MCF 10A (cell line): ENCODE measurements around the gene POLR1C. TPM values are rescaled to one million over a fixed set of nuclear protein-coding genes. Genes with fewer than 3 reads are reported as not detected.

Source experiments
- BruUV-seq: library from RNA; stranded (reverse); fragments of 400-500 nt; replicated peaks from 2 replicates; lab custom pipeline; 2021; lab: Mats Ljungman, UMichigan
- CTCF ChIA-PET: fragments of 300-600 bp; sonication (Branson Sonifier 250); formaldehyde crosslinking; extraction: SDS; loops from one replicate; lab custom pipeline; 2021; ENCODE audit warnings: antibody characterized with exemption, inconsistent platforms; lab: Yijun Ruan, JAX
- POLR2A ChIA-PET: fragments of 300-600, 350-650 bp; sonication (Branson Sonifier 250); formaldehyde crosslinking; extraction: SDS; loops from one replicate; lab custom pipeline; 2020; ENCODE audit warnings: antibody characterized with exemption, inconsistent platforms; lab: Yijun Ruan, JAX
- DNase-seq: peaks from one replicate; pipeline ENCODE4 v3.0.0-alpha.2; 2018; ENCODE audit not compliant: unreplicated experiment
- H3K27ac Mint-ChIP-seq: one replicate; pipeline ENCODE4 v1.8.0; 2022; ENCODE audit warnings: mild to moderate bottlenecking, low read depth, mixed read lengths; ENCODE audit not compliant: unreplicated experiment
- H3K27me3 Mint-ChIP-seq: one replicate; pipeline ENCODE4 v1.8.0; 2022; ENCODE audit warnings: mixed read lengths; ENCODE audit not compliant: insufficient read depth, unreplicated experiment
- H3K36me3 Mint-ChIP-seq: one replicate; pipeline ENCODE4 v1.8.0; 2022; ENCODE audit warnings: mild to moderate bottlenecking, moderate library complexity, mixed read lengths; ENCODE audit not compliant: insufficient read depth, unreplicated experiment
- H3K4me1 Mint-ChIP-seq: one replicate; pipeline ENCODE4 v1.8.0; 2022; ENCODE audit warnings: mixed read lengths; ENCODE audit not compliant: insufficient read depth, unreplicated experiment
- H3K4me3 Mint-ChIP-seq: one replicate; pipeline ENCODE4 v1.8.0; 2022; ENCODE audit warnings: mild to moderate bottlenecking, moderate library complexity, mixed read lengths; ENCODE audit not compliant: unreplicated experiment
- H3K9me3 Mint-ChIP-seq: one replicate; pipeline ENCODE4 v1.8.0; 2022; ENCODE audit warnings: mixed read lengths; ENCODE audit not compliant: unreplicated experiment
- CTCF ChIP-seq: fragments of 200-600 bp; IDR thresholded peaks from one replicate; pipeline ENCODE4 v1.8.0; 2022; ENCODE audit warnings: antibody characterized with exemption, mild to moderate bottlenecking; ENCODE audit not compliant: unreplicated experiment
- intact Hi-C: fragments of 100-400 bp; cut with micrococcal nuclease; formaldehyde crosslinking; loops from 2 replicates; pipeline ENCODE4 v1.14.1; 2022
- total RNA-seq: library from RNA; stranded (reverse); gene quantifications from 2 replicates; pipeline ENCODE4 v1.2.3, GENCODE V29; 2022

POLR1C gene
- total RNA-seq, 1 experiment from 2014 or later = 63.6 TPM

GRCh38 chr6:43489277-43490072 is 27.4 kb upstream of the POLR1C start:
- POLR2A ChIA-PET = interaction anchor here (0.6 to 3.6 kb wide), 3 partner anchors 8 to 27 kb away, joined by 3 to 10 read pairs (median 3); partner anchors contain the start of genes POLR1C and YIPF3
- intact Hi-C loops = no loop called here
- no peak for TF ChIP-seq CTCF
- H3K27me3 Mint-ChIP-seq = no peaks in the 10 kb centered on the region
- no peak for DNase-seq
- no TSS peak for BruUV-seq
- H3K36me3 Mint-ChIP-seq = peaks cover 25% of the 10 kb centered on the region
- H3K4me3 Mint-ChIP-seq = no peak overlapping the region
- peaks cover 37% of the 10 kb centered on the region for H3K4me1 Mint-ChIP-seq
- peak overlapping the region; percentile 58 for H3K27ac Mint-ChIP-seq
- no peaks in the 10 kb centered on the region for H3K9me3 Mint-ChIP-seq
- CTCF ChIA-PET = interaction anchor here (0.6 to 1.1 kb wide), 4 partner anchors 13 to 598 kb away, joined by 3 to 5 read pairs (median 4); partner anchors contain the start of gene TJAP1

GRCh38 chr6:43490523-43490939 is 26.4 kb upstream of the POLR1C start:
- Mint-ChIP-seq H3K9me3 (no peaks in the 10 kb centered on the region), H3K36me3 (peaks cover 25% of the 10 kb centered on the region), H3K4me3 (no peak overlapping the region), H3K27me3 (no peaks in the 10 kb centered on the region), H3K4me1 (peaks cover 46% of the 10 kb centered on the region), H3K27ac (peak overlapping the region; percentile 58)
- ChIA-PET CTCF (interaction anchor here (0.6 to 9.0 kb wide), 5 partner anchors 15 to 128 kb away, joined by 3 to 93 read pairs (median 3); partner anchors contain the start of gene DLK2), POLR2A (interaction anchor here (1.4 to 9.6 kb wide), 5 partner anchors 10 to 63 kb away, joined by 3 to 209 read pairs (median 10); partner anchors contain the start of genes ABCC10, DLK2, POLR1C and TJAP1)
- BruUV-seq = no TSS peak
- TF ChIP-seq CTCF = no peak
- intact Hi-C loops = no loop called here
- no peak for DNase-seq

GRCh38 chr6:43491750-43492661 is 24.9 kb upstream of the POLR1C start:
- DNase-seq = peak; percentile 84
- Mint-ChIP-seq H3K9me3 (no peaks in the 10 kb centered on the region), H3K4me1 (peaks cover 58% of the 10 kb centered on the region), H3K36me3 (peaks cover 24% of the 10 kb centered on the region), H3K27ac (peak overlapping the region; percentile 50), H3K4me3 (peak overlapping the region; percentile 45), H3K27me3 (no peaks in the 10 kb centered on the region)
- BruUV-seq = no TSS peak
- TF ChIP-seq CTCF = no peak
- CTCF ChIA-PET = interaction anchor here (0.6 to 9.0 kb wide), 4 partner anchors 13 to 233 kb away, joined by 3 to 102 read pairs (median 48); partner anchors contain the start of gene DLK2
- POLR2A ChIA-PET = interaction anchor here (0.5 to 9.6 kb wide), 15 partner anchors 12 to 325 kb away, joined by 3 to 209 read pairs (median 4); partner anchors contain the start of genes ABCC10, DLK2, GTPBP2 and POLR1C
- intact Hi-C loops = no loop called here
